Glomerular visceral epithelial cell (primary cell): ENCODE data around the gene HLA-F.
A peak's percentile ranks its signal among the peaks of the same experiment; 100 is the strongest.

Experiments
- DNase-seq: peaks from one replicate; pipeline ENCODE4 v3.0.0-alpha.2; 2016; ENCODE audit errors: extremely low spot score

The HLA-F gene

DNA sequence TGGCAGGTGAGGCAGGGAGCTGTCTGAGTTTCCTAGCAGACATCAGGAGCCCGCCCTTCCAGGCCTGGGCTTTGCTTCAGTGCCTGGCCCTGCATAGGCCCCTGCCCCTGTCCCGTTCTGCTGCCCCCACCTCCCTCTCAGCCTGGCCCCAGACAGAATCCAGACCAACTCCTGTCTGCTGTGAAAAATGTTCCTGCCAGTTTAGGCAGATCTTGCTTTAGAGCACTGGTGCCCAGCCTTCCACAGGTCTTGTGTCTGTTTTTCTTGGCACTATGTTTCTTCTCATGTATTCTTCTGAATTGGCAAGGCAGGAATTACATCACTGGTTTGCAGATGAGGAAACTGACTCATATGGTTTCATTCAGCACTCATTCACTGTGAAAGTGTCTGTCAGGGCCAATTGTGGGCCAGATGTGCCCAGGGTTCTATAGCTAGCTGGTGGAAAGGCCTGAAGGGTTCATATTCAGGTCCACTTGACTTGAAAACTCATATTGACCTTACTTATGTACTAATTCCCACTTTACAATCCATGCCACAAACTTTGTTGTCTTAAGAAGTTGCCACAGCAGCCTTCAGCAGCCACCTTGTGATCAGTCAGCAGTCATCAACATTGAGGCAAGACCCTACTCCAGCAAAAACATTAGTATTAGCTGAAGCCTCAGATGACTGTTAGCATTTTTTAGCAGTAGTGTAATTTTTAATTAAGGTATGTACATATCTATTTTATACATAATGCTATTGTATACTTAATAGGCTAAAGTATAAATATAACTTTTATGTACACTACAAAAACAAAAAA is 40.5 kb downstream of the HLA-F start:
- DNase-seq: peak; percentile 85

DNA sequence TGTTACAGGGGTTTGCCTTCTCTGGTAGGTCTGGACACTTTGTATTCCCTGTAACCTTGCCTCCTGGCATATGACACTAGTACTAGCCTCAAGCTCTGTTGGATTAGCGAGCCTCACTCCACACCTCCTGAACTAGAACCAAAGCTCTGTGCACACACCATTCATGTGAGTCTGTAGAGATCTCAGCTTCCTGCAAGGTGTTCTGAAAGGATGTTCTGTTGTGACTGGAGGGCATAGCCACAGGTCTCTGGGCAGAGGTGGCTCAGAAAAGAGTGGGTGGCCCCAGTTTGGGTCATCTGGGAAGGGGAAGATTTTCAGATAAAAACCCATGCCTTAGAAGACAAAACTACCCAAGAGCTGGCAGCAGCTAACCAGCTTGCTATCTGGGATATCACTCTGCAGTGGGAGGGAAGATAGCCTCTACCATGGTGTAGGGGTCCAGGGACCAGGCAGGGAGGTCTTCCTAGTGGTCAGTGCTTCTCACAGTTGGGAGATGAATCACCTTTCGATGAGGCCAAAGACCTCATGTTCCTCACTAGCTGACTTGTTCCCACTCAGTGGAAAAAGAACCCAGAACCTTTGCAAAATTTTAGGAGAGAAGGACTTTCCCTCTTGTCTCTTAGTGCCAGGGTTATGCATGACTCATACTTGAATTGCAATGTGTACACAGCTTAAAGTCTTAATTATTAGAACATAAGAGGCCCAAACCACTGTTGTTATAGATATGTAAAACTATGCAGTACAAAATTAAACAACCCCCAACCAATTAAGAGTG is 41.4 kb downstream of the HLA-F start:
- no peak for DNase-seq

DNA sequence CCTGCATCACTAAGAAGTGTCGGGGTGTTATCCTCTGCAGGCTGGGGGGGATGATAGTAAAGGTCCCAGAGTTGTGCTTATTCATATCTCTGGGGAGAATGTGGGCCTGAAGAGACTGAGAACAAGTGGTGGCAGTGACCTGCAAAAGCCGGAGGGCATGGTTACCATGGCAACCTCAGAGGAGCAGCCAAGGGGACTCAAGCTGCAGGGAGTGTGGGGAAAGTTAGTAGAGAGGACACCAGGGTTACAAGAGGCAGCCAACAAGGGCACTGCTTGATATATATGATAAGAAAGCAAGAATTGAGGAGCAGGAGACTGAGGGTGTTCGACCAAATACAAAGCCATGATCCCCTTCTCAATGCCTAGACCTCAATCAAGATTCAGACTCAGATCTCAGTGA is 46.1 kb downstream of the HLA-F start:
- DNase-seq: no peak

DNA sequence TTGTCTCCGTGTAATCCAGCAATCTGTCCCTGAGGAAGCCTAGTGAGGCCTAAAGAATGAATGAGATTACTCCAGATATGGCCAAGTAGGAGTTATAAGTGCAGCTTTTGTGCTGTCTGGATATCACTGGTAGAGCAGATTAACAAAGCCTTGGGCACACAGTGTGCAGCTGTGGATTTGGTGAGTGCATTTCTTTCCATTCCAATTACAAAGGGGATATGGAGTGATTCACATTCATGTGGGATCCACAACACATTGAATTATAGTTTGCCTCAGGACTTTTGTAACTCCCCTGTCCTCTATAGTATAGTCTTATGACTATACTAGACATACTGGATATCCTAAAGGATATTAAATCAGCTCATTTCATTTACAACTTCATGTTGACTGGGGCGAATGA is 47.1 kb downstream of the HLA-F start:
- DNase-seq: no peak

DNA sequence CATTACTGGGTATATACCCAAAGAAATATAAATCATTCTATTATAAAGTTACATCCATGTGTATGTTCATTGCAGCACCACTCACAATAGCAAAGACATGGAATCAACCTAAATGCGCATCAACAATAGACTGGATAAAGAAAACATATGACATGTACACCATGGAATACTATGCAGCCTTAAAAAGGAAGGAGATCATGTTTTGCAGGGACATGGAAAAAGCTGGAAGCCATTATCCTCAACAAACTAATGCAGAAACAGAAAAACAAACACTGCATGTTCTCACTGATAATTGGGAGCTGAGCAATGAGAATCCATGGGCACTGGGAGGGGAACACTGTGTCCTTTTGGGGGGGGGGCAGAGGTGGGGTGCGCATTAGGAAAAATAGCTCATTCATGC is 53.5 kb downstream of the HLA-F start:
- no peak for DNase-seq
